ENCODE data around the gene YPEL2. TPM values are rescaled to one million over a fixed set of nuclear protein-coding genes. Genes with fewer than 3 reads are reported as not detected.
A peak's percentile ranks its signal among the peaks of the same experiment; 100 is the strongest.

YPEL2 gene
- total and polyA plus RNA-seq, 4 donors = 7.8 to 47.0 (median 11.4) TPM

- no peaks in the 10 kb centered on the region for H3K27me3 ChIP-seq (ENCODE audit: control insufficient read depth in 3 of 3, insufficient read depth in 3 of 3, low read length in 2 of 3)
- 81 to 82% methylated on average over 2 of the region's 2 CpGs for WGBS, 2 donors
- DNase-seq (no peak), ATAC-seq (ENCODE audit: insufficient read depth, low FRiP score) (no peak)
- no peak for TF ChIP-seq CTCF (IDR thresholded peaks at IDR 0.05; ENCODE audit: control extremely low read depth, extremely low read depth)
- no peak overlapping the region for H3K4me3 ChIP-seq
- no peak overlapping the region for H3K9ac ChIP-seq (ENCODE audit: insufficient read depth in 1 of 2, low read length in 2 of 2)
- H3K36me3 ChIP-seq (ENCODE audit: control insufficient read depth in 4 of 4, insufficient read depth in 4 of 4, low read length in 4 of 4) = no peaks in the 10 kb centered on the region
- H3K9me3 ChIP-seq (ENCODE audit: control insufficient read depth in 4 of 4, insufficient read depth in 3 of 4, low read length in 3 of 4) = no peaks in the 10 kb centered on the region
- H3K27ac ChIP-seq (ENCODE audit: low read depth in 1 of 2, low read length in 1 of 2) = peak overlapping the region in 1 of 2 donors; percentile 53
- no peaks in the 10 kb centered on the region for H3K4me1 ChIP-seq (ENCODE audit: control insufficient read depth in 5 of 5, insufficient read depth in 5 of 5, low read length in 5 of 5)
Measured at GRCh38 chr17:59296190-59296589, 35.3 kb upstream of the YPEL2 start.

GRCh38 chr17:59298521-59298920, 32.9 kb upstream of the YPEL2 start:
- Histone ChIP-seq H3K4me3 (no peak overlapping the region), H3K9me3 (ENCODE audit: control insufficient read depth in 4 of 4, insufficient read depth in 3 of 4, low read length in 3 of 4) (no peaks in the 10 kb centered on the region), H3K4me1 (ENCODE audit: control insufficient read depth in 5 of 5, insufficient read depth in 5 of 5, low read length in 5 of 5) (no peaks in the 10 kb centered on the region), H3K36me3 (ENCODE audit: control insufficient read depth in 4 of 4, insufficient read depth in 4 of 4, low read length in 4 of 4) (no peaks in the 10 kb centered on the region), H3K27me3 (ENCODE audit: control insufficient read depth in 3 of 3, insufficient read depth in 3 of 3, low read length in 2 of 3) (no peaks in the 10 kb centered on the region), H3K27ac (ENCODE audit: low read depth in 1 of 2, low read length in 1 of 2) (no peak overlapping the region), H3K9ac (ENCODE audit: insufficient read depth in 1 of 2, low read length in 2 of 2) (no peak overlapping the region)
- ATAC-seq (ENCODE audit: insufficient read depth, low FRiP score) (no peak), DNase-seq (no peak)
- 60 to 79% methylated on average over 2 of the region's 2 CpGs for WGBS, 2 donors
- TF ChIP-seq CTCF (IDR thresholded peaks at IDR 0.05; ENCODE audit: control extremely low read depth, extremely low read depth) = no peak

GRCh38 chr17:59299400-59300092, 31.9 kb upstream of the YPEL2 start:
- WGBS, 2 donors = 91 to 92% methylated on average over 2 of the region's 2 CpGs
- ATAC-seq (ENCODE audit: insufficient read depth, low FRiP score) (no peak), DNase-seq (no peak)

More at GRCh38 chr17:59299400-59300092, 31.9 kb upstream of the YPEL2 start:
- no peaks in the 10 kb centered on the region for H3K27me3 ChIP-seq (ENCODE audit: control insufficient read depth in 3 of 3, insufficient read depth in 3 of 3, low read length in 2 of 3)
- no peaks in the 10 kb centered on the region for H3K36me3 ChIP-seq (ENCODE audit: control insufficient read depth in 4 of 4, insufficient read depth in 4 of 4, low read length in 4 of 4)
- H3K9me3 ChIP-seq (ENCODE audit: control insufficient read depth in 4 of 4, insufficient read depth in 3 of 4, low read length in 3 of 4) = no peaks in the 10 kb centered on the region
- no peak for TF ChIP-seq CTCF (IDR thresholded peaks at IDR 0.05; ENCODE audit: control extremely low read depth, extremely low read depth)
- no peak overlapping the region for H3K9ac ChIP-seq (ENCODE audit: insufficient read depth in 1 of 2, low read length in 2 of 2)
- no peaks in the 10 kb centered on the region for H3K4me1 ChIP-seq (ENCODE audit: control insufficient read depth in 5 of 5, insufficient read depth in 5 of 5, low read length in 5 of 5)
- H3K4me3 ChIP-seq = no peak overlapping the region
- H3K27ac ChIP-seq (ENCODE audit: low read depth in 1 of 2, low read length in 1 of 2) = no peak overlapping the region

Measured in lung (tissue), 12 donors.